ENCODE data around the gene CENPK. TPM values are rescaled to one million over a fixed set of nuclear protein-coding genes. Genes with fewer than 3 reads are reported as not detected.
A peak's percentile ranks its signal among the peaks of the same experiment; 100 is the strongest.

The CENPK gene
- total and polyA plus RNA-seq, 9 of the 15 experiments (the other 6 are each of a cell fraction or from before 2014, with no cell fraction given): 30.8 to 134 (median 69.0) TPM

GRCh38 chr5:65481635-65482295, 81.2 kb downstream of the CENPK start, which contains the start of gene ADAMTS6 (continued):
- TF ChIP-seq CREB1 (IDR thresholded peaks at IDR 0.05) (peak; percentile 84), CREB1 (CRISPR knock-in tag; IDR thresholded peaks at IDR 0.05) (peak; percentile 58; the same call in 1 of the 2 replicates), STAT5B (CRISPR knock-in tag; IDR thresholded peaks at IDR 0.05) (no peak), YY1 (IDR thresholded peaks at IDR 0.05; ENCODE audit: borderline replicate concordance in 1 of 3, control insufficient read depth in 1 of 3, extremely low read depth in 1 of 3, insufficient read depth in 3 of 3, insufficient read length in 1 of 3, insufficient replicate concordance in 2 of 3, low read depth in 1 of 3, low read length in 2 of 3) (peak in 1 of 3 experiments; percentile 37), KDM5B (IDR thresholded peaks at IDR 0.05; ENCODE audit: insufficient replicate concordance, low read depth, low read length) (no peak), HNRNPUL1 (IDR thresholded peaks at IDR 0.05; ENCODE audit: low read length) (no peak), NCOA1 (IDR thresholded peaks at IDR 0.05; ENCODE audit: low read depth) (peak; percentile 39), RAD21 (CRISPR knock-in tag; conservative IDR thresholded peaks at IDR 0.05 in 1 of 2, IDR thresholded peaks at IDR 0.05 in 1 of 2) (0 out of 4 replicates have a peak, but pooled peaks of 1 of the 2 experiments have one; percentile 12), ZFP1 (CRISPR knock-in tag; IDR thresholded peaks at IDR 0.05) (no peak; the same call in 1 of the 2 replicates), ZNF707 (CRISPR knock-in tag; conservative IDR thresholded peaks at IDR 0.05) (no peak), HMBOX1 (IDR thresholded peaks at IDR 0.05) (0 out of 2 replicates have a peak, but pooled peaks have one; percentile 20), MTA2 (IDR thresholded peaks at IDR 0.05; ENCODE audit: low read depth) (no peak), ILK (tag; IDR thresholded peaks at IDR 0.05; ENCODE audit: borderline replicate concordance, low read depth) (no peak), CREM (IDR thresholded peaks at IDR 0.05; ENCODE audit: low read depth) (peak; percentile 92), MXI1 (IDR thresholded peaks at IDR 0.05; ENCODE audit: low read depth, low read length) (no peak), NFIC (IDR thresholded peaks at IDR 0.05) (peak; percentile 84), CTBP1 (IDR thresholded peaks at IDR 0.05; ENCODE audit: borderline replicate concordance) (peak; percentile 77), NRF1 (conservative IDR thresholded peaks at IDR 0.05 in 1 of 2, IDR thresholded peaks at IDR 0.05 in 1 of 2) (peak; percentile 95), ARID1B (IDR thresholded peaks at IDR 0.05) (peak; percentile 43; the same call in 1 of the 2 replicates), TSHZ1 (CRISPR knock-in tag; IDR thresholded peaks at IDR 0.05) (no peak), MTA1 (IDR thresholded peaks at IDR 0.05; ENCODE audit: borderline replicate concordance) (no peak), THAP12 (CRISPR knock-in tag; IDR thresholded peaks at IDR 0.05) (no peak)

All from K562 (cell line).